Left ventricle myocardium superior (tissue), 1 donor: ENCODE results near the gene TROAP. TPM values are rescaled to one million over a fixed set of nuclear protein-coding genes. Genes with fewer than 3 reads are reported as not detected.
"Not testable (repeated sequence)": the region's sequence is repeated elsewhere in the genome, so short reads cannot be mapped to it uniquely, and the experiment has no call there.

Experiments
- ATAC-seq: fragments of 200-7000 bp; cut with Tn5 transposase; one replicate; pipeline ENCODE4 v1.9.1; 2020; ENCODE audit warnings: mild to moderate bottlenecking, moderate library complexity
- DNase-seq: peaks from one replicate; pipeline ENCODE4 v3.0.0-alpha.2; 2020
- intact Hi-C: fragments of 100-400 bp; cut with micrococcal nuclease; formaldehyde crosslinking; loops from one replicate; pipeline ENCODE4 v1.11.0; 2022
- total RNA-seq: library from RNA; stranded (reverse); fragmentation: NEBNext Ultra II Directional; extraction: Animal tissue kit (Norgen Biotek cat#: 25700); gene quantifications from one replicate; pipeline ENCODE4 v1.2.1, GENCODE V29; 2021
- donor health status: DM: no; HTN: yes; CAD: no; lungs with severe emphysema.

Gene TROAP
- total RNA-seq, 1 donor from 2014 or later: 0.37 TPM

- DNase-seq: no peak
- intact Hi-C loops: no loop called here
- no peak for ATAC-seq
Measured at GRCh38 chr12:49325606-49326005, 2.6 kb downstream of the TROAP start.

- intact Hi-C loops: no loop called here
- no peak for ATAC-seq
- DNase-seq: no peak
Measured at GRCh38 chr12:49327368-49327767, 4.3 kb downstream of the TROAP start.

- intact Hi-C loops: no loop called here
- ATAC-seq (no peak), DNase-seq (no peak)
Measured at GRCh38 chr12:49327887-49328286, 4.8 kb downstream of the TROAP start.

GRCh38 chr12:49328816-49329215, 5.8 kb downstream of the TROAP start:
- ATAC-seq (no peak), DNase-seq (no peak)

GRCh38 chr12:49330032-49330619, 7.1 kb downstream of the TROAP start:
- DNase-seq (no peak), ATAC-seq (no peak)
- intact Hi-C loops: no loop called here

More at GRCh38 chr12:49328816-49329215, 5.8 kb downstream of the TROAP start:
- intact Hi-C loops: no loop called here

GRCh38 chr12:49330631-49331379, 7.8 kb downstream of the TROAP start:
- intact Hi-C loops: no loop called here
- DNase-seq: no peak
- ATAC-seq: no peak

GRCh38 chr12:49331380-49332222, 8.5 kb downstream of the TROAP start:
- ATAC-seq (peak; percentile 90), DNase-seq (peak; percentile 72)
- intact Hi-C loops: no loop called here

- no peak for ATAC-seq
Measured at GRCh38 chr12:49332441-49332861, 9.4 kb downstream of the TROAP start.

GRCh38 chr12:49332891-49333371, 9.9 kb downstream of the TROAP start:
- intact Hi-C loops: no loop called here
- no peak for DNase-seq
- no peak for ATAC-seq

More at GRCh38 chr12:49332441-49332861, 9.4 kb downstream of the TROAP start:
- no peak for DNase-seq
- intact Hi-C loops: no loop called here

GRCh38 chr12:49333778-49334177, 10.7 kb downstream of the TROAP start:
- ATAC-seq, intact Hi-C loops: not testable (repeated sequence)

GRCh38 chr12:49334226-49334625, 11.2 kb downstream of the TROAP start:
- DNase-seq (no peak), ATAC-seq (no peak)
- intact Hi-C loops: no loop called here

More at GRCh38 chr12:49333778-49334177, 10.7 kb downstream of the TROAP start:
- DNase-seq: not testable (repeated sequence)

GRCh38 chr12:49334681-49335080, 11.6 kb downstream of the TROAP start:
- intact Hi-C loops: no loop called here
- no peak for DNase-seq
- no peak for ATAC-seq

GRCh38 chr12:49335118-49335954, 12.3 kb downstream of the TROAP start:
- intact Hi-C loops: no loop called here
- DNase-seq (no peak), ATAC-seq (no peak)

- no peak for DNase-seq
- no peak for ATAC-seq
- intact Hi-C loops: no loop called here
Measured at GRCh38 chr12:49335955-49336644, 13.0 kb downstream of the TROAP start.

- DNase-seq (peak; percentile 90), ATAC-seq (peak; percentile 90)
- intact Hi-C loops: no loop called here
Measured at GRCh38 chr12:49336645-49337584, 13.9 kb downstream of the TROAP start, which contains the start of gene C1QL4. TSS of gene C1QL4 (minus strand) at chr12:49337188. CDS start at chr12:49336477, 711 bp downstream.

- ATAC-seq: no peak
- no peak for DNase-seq
- intact Hi-C loops: no loop called here
Measured at GRCh38 chr12:49338830-49339463, 15.9 kb downstream of the TROAP start.

GRCh38 chr12:49339464-49339861, 16.4 kb downstream of the TROAP start:
- intact Hi-C loops: no loop called here
- ATAC-seq: no peak
- no peak for DNase-seq
